Measurements from ENCODE around the gene PADI1.

Gene PADI1

DNA sequence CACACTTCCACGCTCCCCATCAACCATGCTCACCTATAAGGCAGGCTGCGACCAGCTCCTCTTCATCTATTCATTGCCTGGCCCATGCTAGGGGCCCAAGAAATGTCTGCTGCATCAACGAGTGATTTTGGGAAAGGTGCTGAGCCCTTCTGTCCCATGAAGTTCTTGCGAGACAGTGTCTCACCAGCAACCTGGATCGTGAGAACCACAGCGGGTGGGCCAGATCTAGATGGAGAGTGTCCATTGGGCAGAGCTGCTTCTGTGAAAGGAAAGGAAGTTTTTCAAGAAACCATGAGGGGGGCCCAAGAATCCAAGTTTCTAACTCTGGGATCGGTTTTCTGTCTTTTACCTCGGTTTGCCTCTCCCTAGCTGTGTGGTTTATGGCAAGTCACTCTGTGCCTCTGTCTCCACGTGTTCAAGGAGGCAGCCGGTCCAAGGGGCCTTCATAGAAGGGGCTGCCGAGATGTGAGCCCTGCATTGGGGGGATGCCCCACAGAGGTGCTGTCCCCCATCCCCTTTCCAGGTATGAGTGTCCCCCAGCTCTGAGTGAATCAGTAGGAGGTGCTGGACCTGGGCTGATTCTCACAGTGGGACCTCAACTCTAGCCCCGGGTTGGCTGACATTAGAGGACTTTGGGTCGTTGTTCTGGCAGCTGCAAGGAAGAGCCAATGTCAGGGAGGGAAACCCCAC lies 8.3 kb upstream of the PADI1 start:
- DNase-seq (ENCODE audit: extremely low spot score), result no peak
- ChIA-PET POLR2A (no interaction called here), CTCF (no interaction called here)
- TF ChIP-seq SP1 (IDR thresholded peaks at IDR 0.05) (no peak), ELF4 (IDR thresholded peaks at IDR 0.05) (no peak), L3MBTL2 (conservative IDR thresholded peaks at IDR 0.05) (no peak), HDGF (IDR thresholded peaks at IDR 0.05; ENCODE audit: borderline replicate concordance) (no peak), NFRKB (IDR thresholded peaks at IDR 0.05) (no peak), FOXA1 (IDR thresholded peaks at IDR 0.05) (no peak), ZNF384 (IDR thresholded peaks at IDR 0.05) (no peak), TARDBP (IDR thresholded peaks at IDR 0.05) (no peak), FOXM1 (IDR thresholded peaks at IDR 0.05; ENCODE audit: borderline replicate concordance) (no peak)

DNA sequence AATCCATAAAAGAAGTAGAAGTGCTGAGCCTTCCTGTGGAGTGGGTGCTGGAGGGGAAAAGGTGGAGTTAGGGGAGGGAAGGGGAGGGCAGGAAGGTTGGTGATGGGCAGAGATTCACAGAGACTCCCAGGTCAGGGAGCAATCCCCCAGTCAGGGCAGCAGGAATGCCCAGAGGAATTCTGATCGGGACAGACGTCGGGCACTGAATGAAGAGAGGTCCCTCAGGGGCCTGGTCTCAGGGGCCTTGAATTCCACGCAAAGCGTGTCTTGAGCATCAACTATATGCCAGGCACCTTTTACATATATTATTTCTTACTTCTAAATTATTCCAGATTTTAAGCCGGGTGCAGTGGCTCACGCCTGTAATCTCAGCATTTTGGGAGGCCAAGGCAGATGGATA lies 7.2 kb upstream of the PADI1 start:
- no peak for DNase-seq (ENCODE audit: extremely low spot score)
- ChIA-PET CTCF (no interaction called here), POLR2A (no interaction called here)
- TF ChIP-seq ARNT (IDR thresholded peaks at IDR 0.05) (no peak), FOXK2 (IDR thresholded peaks at IDR 0.05) (no peak), LEF1 (IDR thresholded peaks at IDR 0.05; ENCODE audit: borderline replicate concordance) (no peak), FOXA1 (IDR thresholded peaks at IDR 0.05) (no peak), ZNF384 (IDR thresholded peaks at IDR 0.05) (no peak), HDGF (IDR thresholded peaks at IDR 0.05; ENCODE audit: borderline replicate concordance) (no peak), FOXM1 (IDR thresholded peaks at IDR 0.05; ENCODE audit: borderline replicate concordance) (no peak), NFRKB (IDR thresholded peaks at IDR 0.05) (no peak), SUZ12 (IDR thresholded peaks at IDR 0.05) (no peak), CTBP1 (IDR thresholded peaks at IDR 0.05; ENCODE audit: borderline replicate concordance) (no peak)

DNA sequence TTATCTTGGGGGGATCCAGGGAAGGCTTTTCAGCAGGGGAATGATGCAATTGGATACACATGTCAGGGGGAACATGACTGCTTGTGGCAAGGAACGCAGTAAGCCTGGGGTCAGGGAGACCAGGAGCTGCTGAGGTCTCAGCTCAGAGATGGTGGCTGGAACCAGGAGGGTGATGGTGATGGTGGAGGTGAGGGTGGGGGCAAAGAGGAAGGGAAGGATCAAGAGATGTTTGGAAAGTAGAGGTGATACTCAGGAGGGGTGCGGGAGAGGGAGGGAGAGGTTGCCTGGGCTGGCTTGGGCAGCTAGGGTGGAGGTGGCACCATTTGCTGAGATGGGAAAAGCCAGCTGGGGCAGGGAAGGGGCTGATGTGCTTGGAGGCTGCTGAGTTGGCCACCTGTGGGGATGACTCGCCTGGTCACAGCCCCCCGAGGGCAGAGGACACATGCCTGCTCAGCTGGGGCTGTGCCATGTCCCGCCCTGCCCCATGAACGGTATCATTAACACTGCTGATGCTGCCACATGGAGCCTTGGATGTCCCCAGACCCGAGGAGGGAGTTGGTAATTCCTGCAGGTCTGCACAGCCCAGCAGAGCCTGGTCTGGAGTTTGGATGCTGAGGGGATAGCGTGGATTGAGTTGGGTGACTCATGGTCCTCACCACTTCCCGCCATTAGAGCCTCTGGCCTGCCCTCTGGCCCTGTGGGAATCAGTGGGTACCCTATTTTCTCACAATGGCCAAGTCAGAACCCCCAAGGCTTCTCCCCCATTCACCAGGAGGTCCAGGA lies 6.3 kb upstream of the PADI1 start:
- ChIA-PET CTCF (interaction anchor here (0.6 kb wide), 1 partner anchor 14 kb away, joined by 3 read pairs; no protein-coding TSS in a partner anchor), POLR2A (no interaction called here)
- DNase-seq (ENCODE audit: extremely low spot score), result no peak
- TF ChIP-seq LEF1 (IDR thresholded peaks at IDR 0.05; ENCODE audit: borderline replicate concordance) (no peak), ELF4 (IDR thresholded peaks at IDR 0.05) (no peak), L3MBTL2 (conservative IDR thresholded peaks at IDR 0.05) (no peak), ARNT (IDR thresholded peaks at IDR 0.05) (no peak)

DNA sequence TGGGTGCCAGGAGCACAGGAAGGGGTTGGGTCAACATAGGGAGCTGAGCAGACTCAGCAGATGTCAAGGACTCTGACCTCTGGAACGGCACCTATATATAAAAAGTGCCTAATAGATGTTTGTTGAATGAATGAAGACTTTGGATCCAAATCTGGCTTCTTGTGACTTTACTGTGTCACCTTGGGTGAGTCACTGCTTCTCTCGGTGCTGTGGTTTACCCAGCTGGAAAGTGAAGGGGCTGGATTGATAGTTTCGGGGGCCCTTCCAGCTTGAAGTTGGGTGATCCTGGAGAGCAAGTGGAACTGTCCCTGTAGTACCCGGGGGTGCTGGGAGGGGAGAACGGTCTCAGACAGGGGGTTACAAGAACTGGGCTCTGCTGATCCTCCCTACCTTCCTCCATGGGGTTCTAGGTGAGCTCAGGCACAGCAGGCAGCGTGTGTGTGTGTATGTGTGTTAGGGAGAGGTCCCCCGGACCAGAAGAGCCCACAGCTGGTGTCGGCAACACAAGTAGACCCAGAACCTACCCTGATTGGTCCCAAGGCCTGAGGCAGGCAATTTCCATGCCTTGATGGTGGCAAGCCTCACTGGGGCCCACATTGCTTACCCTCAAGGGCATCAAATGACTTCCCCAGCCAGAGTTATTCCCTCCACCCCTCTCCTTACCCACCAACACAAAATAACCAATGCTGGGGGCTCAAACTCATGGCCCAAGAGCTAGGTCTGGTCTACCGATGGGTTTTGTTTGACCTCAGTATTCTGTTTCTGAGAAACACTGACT lies 5.5 kb upstream of the PADI1 start:
- ChIA-PET CTCF (no interaction called here), POLR2A (no interaction called here)
- no peak for DNase-seq (ENCODE audit: extremely low spot score)
- TF ChIP-seq, protein P1, sequence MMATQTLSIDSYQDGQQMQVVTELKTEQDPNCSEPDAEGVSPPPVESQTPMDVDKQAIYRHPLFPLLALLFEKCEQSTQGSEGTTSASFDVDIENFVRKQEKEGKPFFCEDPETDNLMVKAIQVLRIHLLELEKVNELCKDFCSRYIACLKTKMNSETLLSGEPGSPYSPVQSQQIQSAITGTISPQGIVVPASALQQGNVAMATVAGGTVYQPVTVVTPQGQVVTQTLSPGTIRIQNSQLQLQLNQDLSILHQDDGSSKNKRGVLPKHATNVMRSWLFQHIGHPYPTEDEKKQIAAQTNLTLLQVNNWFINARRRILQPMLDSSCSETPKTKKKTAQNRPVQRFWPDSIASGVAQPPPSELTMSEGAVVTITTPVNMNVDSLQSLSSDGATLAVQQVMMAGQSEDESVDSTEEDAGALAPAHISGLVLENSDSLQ (IDR thresholded peaks at IDR 0.05), result no peak
- no peak for TF ChIP-seq NFRKB (IDR thresholded peaks at IDR 0.05)
- TF ChIP-seq BHLHE40 (IDR thresholded peaks at IDR 0.05; ENCODE audit: borderline replicate concordance), result no peak
- no peak for TF ChIP-seq SP1 (IDR thresholded peaks at IDR 0.05)
- no peak for TF ChIP-seq L3MBTL2 (conservative IDR thresholded peaks at IDR 0.05)
- TF ChIP-seq HDGF (IDR thresholded peaks at IDR 0.05; ENCODE audit: borderline replicate concordance), result no peak
- TF ChIP-seq ELF4 (IDR thresholded peaks at IDR 0.05), result no peak
- TF ChIP-seq FOXK2 (IDR thresholded peaks at IDR 0.05), result no peak
- no peak for TF ChIP-seq FOXA1 (IDR thresholded peaks at IDR 0.05)
- no peak for TF ChIP-seq FOXM1 (IDR thresholded peaks at IDR 0.05; ENCODE audit: borderline replicate concordance)
- no peak for TF ChIP-seq ARNT (IDR thresholded peaks at IDR 0.05)
- TF ChIP-seq SUZ12 (IDR thresholded peaks at IDR 0.05), result no peak
- TF ChIP-seq TARDBP (IDR thresholded peaks at IDR 0.05), result no peak

DNA sequence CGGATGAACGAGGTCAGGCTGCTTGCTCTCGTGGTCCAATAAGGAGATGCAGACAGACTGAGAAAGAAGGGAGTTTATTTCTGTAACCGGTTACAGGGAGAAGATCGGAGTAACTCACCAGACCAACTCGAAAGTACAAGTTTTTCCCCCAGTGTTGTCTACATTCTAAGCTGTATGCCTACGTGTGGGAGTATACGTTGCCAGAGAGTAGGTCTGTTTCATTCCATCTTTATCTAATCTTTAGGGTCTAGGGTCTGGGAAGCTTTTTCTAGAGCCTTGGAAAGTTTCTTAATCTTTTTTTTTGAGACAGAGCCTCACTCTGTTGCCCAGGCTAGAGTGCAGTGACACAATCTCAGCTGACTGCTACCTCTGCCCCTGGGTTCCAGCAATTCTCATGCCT lies 4.7 kb upstream of the PADI1 start:
- DNase-seq (ENCODE audit: extremely low spot score), result no peak
- POLR2A ChIA-PET, result no interaction called here
- TF ChIP-seq SP1 (IDR thresholded peaks at IDR 0.05), result no peak
- TF ChIP-seq ZNF384 (IDR thresholded peaks at IDR 0.05), result no peak
- no peak for TF ChIP-seq FOXK2 (IDR thresholded peaks at IDR 0.05)
- no peak for TF ChIP-seq FOXM1 (IDR thresholded peaks at IDR 0.05; ENCODE audit: borderline replicate concordance)
- CTCF ChIA-PET, result no interaction called here

DNA sequence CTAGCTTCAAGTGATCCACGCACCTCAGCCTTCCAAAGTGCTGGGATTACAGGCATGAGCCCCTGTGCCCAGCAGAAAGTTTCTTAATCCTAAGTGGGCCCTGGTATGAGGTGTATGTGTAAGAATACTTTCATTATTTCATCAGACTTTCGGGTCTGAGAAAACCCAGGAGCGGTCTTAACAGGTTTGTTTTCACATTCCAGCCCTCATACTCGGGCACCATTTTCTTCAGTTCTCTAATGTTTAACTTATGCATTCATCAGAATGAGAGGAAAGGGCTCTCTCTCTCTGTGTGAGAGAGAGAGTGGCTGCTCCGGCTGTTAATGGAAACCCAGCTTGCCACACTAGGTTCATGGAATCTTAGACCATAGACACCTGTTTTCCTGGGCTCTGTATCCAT lies 4.2 kb upstream of the PADI1 start:
- TF ChIP-seq FOXK2 (IDR thresholded peaks at IDR 0.05) (no peak), ZNF384 (IDR thresholded peaks at IDR 0.05) (no peak), BHLHE40 (IDR thresholded peaks at IDR 0.05; ENCODE audit: borderline replicate concordance) (no peak), L3MBTL2 (conservative IDR thresholded peaks at IDR 0.05) (no peak), LEF1 (IDR thresholded peaks at IDR 0.05; ENCODE audit: borderline replicate concordance) (no peak), ARNT (IDR thresholded peaks at IDR 0.05) (no peak), SP1 (IDR thresholded peaks at IDR 0.05) (no peak), ELF4 (IDR thresholded peaks at IDR 0.05) (no peak), FOXM1 (IDR thresholded peaks at IDR 0.05; ENCODE audit: borderline replicate concordance) (no peak), NFRKB (IDR thresholded peaks at IDR 0.05) (no peak), CTBP1 (IDR thresholded peaks at IDR 0.05; ENCODE audit: borderline replicate concordance) (no peak), HDGF (IDR thresholded peaks at IDR 0.05; ENCODE audit: borderline replicate concordance) (no peak), SUZ12 (IDR thresholded peaks at IDR 0.05) (no peak), TARDBP (IDR thresholded peaks at IDR 0.05) (no peak), FOXA1 (IDR thresholded peaks at IDR 0.05) (no peak)
- TF ChIP-seq, protein P1 (IDR thresholded peaks at IDR 0.05), result no peak
- no peak for DNase-seq (ENCODE audit: extremely low spot score)
- CTCF ChIA-PET, result no interaction called here
- POLR2A ChIA-PET, result no interaction called here
